ENCODE measurements around the gene FAM185A. TPM values are rescaled to one million over a fixed set of nuclear protein-coding genes. Genes with fewer than 3 reads are reported as not detected.

FAM185A gene
- total RNA-seq, 1 experiment from 2014 or later: 12.8 TPM

- Histone ChIP-seq H3K4me1 (ENCODE audit: insufficient read depth, low read length) (no peaks in the 10 kb centered on the region), H2AFZ (ENCODE audit: low read length) (no peak overlapping the region), H3K9me3 (ENCODE audit: low read length) (no peaks in the 10 kb centered on the region), H3K79me2 (ENCODE audit: low read length) (no peaks in the 10 kb centered on the region), H3K9me2 (replicated peaks; ENCODE audit: low read length) (no peaks in the 10 kb centered on the region), H3K9ac (ENCODE audit: low read length) (no peak overlapping the region), H3K4me2 (ENCODE audit: low read length) (no peak overlapping the region), H3K27ac (ENCODE audit: low read length) (no peak overlapping the region), H3K36me3 (ENCODE audit: low read depth, low read length) (no peaks in the 10 kb centered on the region), H3K27me3 (ENCODE audit: low read length) (no peaks in the 10 kb centered on the region), H3F3A (ENCODE audit: low read length, unreplicated experiment) (no peaks in the 10 kb centered on the region), H3K4me3 (ENCODE audit: low read length) (no peak overlapping the region), H4K20me1 (ENCODE audit: low read length) (no peaks in the 10 kb centered on the region)
- intact Hi-C loops (cut with micrococcal nuclease): no loop called here
- ATAC-seq: no peak
- TF ChIP-seq EZH2 (IDR thresholded peaks at IDR 0.05; ENCODE audit: low read length, unreplicated experiment) (no peak), EZH2phosphoT487 (IDR thresholded peaks at IDR 0.05; ENCODE audit: borderline replicate concordance, low read length) (no peak), CTCF (conservative IDR thresholded peaks at IDR 0.05; ENCODE audit: low read depth, low read length) (no peak)
- POLR2A ChIA-PET (ENCODE audit: unreplicated experiment): no interaction called here
- DNase-seq: no peak
- CTCF ChIA-PET: no interaction called here
- BruUV-seq (replicated peaks): no TSS peak
Observed at GRCh38 chr7:102829075-102829474, 80.3 kb downstream of the FAM185A start.

- Histone ChIP-seq H3F3A (ENCODE audit: low read length, unreplicated experiment) (no peaks in the 10 kb centered on the region), H3K79me2 (ENCODE audit: low read length) (no peaks in the 10 kb centered on the region), H3K4me1 (ENCODE audit: insufficient read depth, low read length) (peaks cover 9% of the 10 kb centered on the region), H3K9ac (ENCODE audit: low read length) (no peak overlapping the region), H3K4me2 (ENCODE audit: low read length) (no peak overlapping the region), H2AFZ (ENCODE audit: low read length) (no peak overlapping the region), H3K27ac (ENCODE audit: low read length) (no peak overlapping the region), H4K20me1 (ENCODE audit: low read length) (no peaks in the 10 kb centered on the region), H3K36me3 (ENCODE audit: low read depth, low read length) (no peaks in the 10 kb centered on the region), H3K9me2 (replicated peaks; ENCODE audit: low read length) (no peaks in the 10 kb centered on the region), H3K4me3 (ENCODE audit: low read length) (no peak overlapping the region), H3K9me3 (ENCODE audit: low read length) (no peaks in the 10 kb centered on the region), H3K27me3 (ENCODE audit: low read length) (no peaks in the 10 kb centered on the region)
- no TSS peak for BruUV-seq (replicated peaks)
- ChIA-PET POLR2A (ENCODE audit: unreplicated experiment) (no interaction called here), CTCF (no interaction called here)
- TF ChIP-seq EZH2 (IDR thresholded peaks at IDR 0.05; ENCODE audit: low read length, unreplicated experiment): no peak
- no peak for TF ChIP-seq EZH2phosphoT487 (IDR thresholded peaks at IDR 0.05; ENCODE audit: borderline replicate concordance, low read length)
- no peak for TF ChIP-seq CTCF (conservative IDR thresholded peaks at IDR 0.05; ENCODE audit: low read depth, low read length)
- intact Hi-C loops (cut with micrococcal nuclease): no loop called here
- DNase-seq: no peak
- no peak for ATAC-seq
Observed at GRCh38 chr7:102830197-102830596, 81.4 kb downstream of the FAM185A start.

GRCh38 chr7:102832674-102833073, 83.9 kb downstream of the FAM185A start:
- BruUV-seq (replicated peaks): no TSS peak
- POLR2A ChIA-PET (ENCODE audit: unreplicated experiment): no interaction called here
- Histone ChIP-seq H3F3A (ENCODE audit: low read length, unreplicated experiment) (no peaks in the 10 kb centered on the region), H4K20me1 (ENCODE audit: low read length) (no peaks in the 10 kb centered on the region), H3K9me2 (replicated peaks; ENCODE audit: low read length) (no peaks in the 10 kb centered on the region), H3K4me3 (ENCODE audit: low read length) (no peak overlapping the region), H3K36me3 (ENCODE audit: low read depth, low read length) (no peaks in the 10 kb centered on the region), H3K9ac (ENCODE audit: low read length) (no peak overlapping the region), H3K27me3 (ENCODE audit: low read length) (no peaks in the 10 kb centered on the region), H3K9me3 (ENCODE audit: low read length) (no peaks in the 10 kb centered on the region), H3K79me2 (ENCODE audit: low read length) (no peaks in the 10 kb centered on the region), H3K4me1 (ENCODE audit: insufficient read depth, low read length) (peaks cover 31% of the 10 kb centered on the region), H3K4me2 (ENCODE audit: low read length) (no peak overlapping the region), H3K27ac (ENCODE audit: low read length) (no peak overlapping the region), H2AFZ (ENCODE audit: low read length) (no peak overlapping the region)
- CTCF ChIA-PET: no interaction called here
- DNase-seq (no peak), ATAC-seq (no peak)
- intact Hi-C loops (cut with micrococcal nuclease): no loop called here
- TF ChIP-seq EZH2phosphoT487 (IDR thresholded peaks at IDR 0.05; ENCODE audit: borderline replicate concordance, low read length) (no peak), EZH2 (IDR thresholded peaks at IDR 0.05; ENCODE audit: low read length, unreplicated experiment) (no peak), CTCF (conservative IDR thresholded peaks at IDR 0.05; ENCODE audit: low read depth, low read length) (no peak)
